NCI-H2107 treated with DMSO at 0.1 percent for 48 hours (cell line): ENCODE data around the gene KDM4F.
"Not testable (repeated sequence)": the region's sequence is repeated elsewhere in the genome, so short reads cannot be mapped to it uniquely, and the experiment has no call there.

ENCODE experiments used
- DNase-seq: peaks from one replicate; lab custom pipeline; 2025; ENCODE audit not compliant: unreplicated experiment; lab: John Stamatoyannopoulos, UW

KDM4F gene

GRCh38 chr11:95049122-95049521, at the start of gene KDM4F:
Gene KDM4F (plus strand): TSS chr11:95049422.
- DNase-seq = not testable (repeated sequence)

DNA sequence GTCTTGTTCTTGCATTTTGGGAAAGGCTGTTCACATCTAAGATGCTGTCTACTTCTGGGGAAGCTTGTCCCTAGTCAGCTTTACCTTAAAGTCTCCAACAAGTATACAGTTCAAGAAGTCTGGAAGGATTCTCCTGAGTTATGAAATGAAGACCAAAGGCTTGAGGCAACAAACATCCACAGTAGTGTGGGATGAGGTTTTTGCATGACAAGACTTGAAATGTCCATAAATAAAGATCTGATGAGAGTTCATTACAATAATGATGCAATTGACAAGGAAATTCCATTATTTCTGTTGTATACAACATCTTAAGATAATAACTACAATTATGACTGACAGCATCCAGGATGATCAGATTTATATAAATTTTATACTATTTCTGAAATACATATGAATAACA, 45.5 kb upstream of the KDM4F start:
- DNase-seq = no peak

- DNase-seq = no peak
Measured at GRCh38 chr11:95005642-95006041, 43.6 kb upstream of the KDM4F start.

- no peak for DNase-seq
Measured at GRCh38 chr11:95011376-95011775, 37.8 kb upstream of the KDM4F start.

GRCh38 chr11:95014184-95014821, 34.9 kb upstream of the KDM4F start:
- no peak for DNase-seq

DNA sequence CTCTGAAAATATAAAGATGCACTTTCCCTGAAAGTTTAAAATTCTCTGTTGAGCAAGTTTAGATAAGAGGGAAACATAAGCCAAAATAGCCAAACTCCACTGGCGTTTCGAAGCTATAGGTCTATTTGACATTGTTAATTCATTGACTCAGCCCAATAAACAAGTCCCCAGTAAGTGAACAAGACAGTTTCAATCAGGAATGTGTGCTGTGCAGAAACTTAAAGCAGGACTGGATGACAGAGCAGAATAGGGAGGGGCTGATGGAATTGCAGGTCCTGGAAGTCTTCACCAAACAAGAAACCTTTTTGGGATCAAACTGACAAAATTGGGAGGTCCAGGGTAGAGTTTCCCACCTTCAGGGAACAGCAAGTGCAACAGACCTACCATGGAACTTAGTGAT, 33.1 kb upstream of the KDM4F start:
- DNase-seq = no peak

DNA sequence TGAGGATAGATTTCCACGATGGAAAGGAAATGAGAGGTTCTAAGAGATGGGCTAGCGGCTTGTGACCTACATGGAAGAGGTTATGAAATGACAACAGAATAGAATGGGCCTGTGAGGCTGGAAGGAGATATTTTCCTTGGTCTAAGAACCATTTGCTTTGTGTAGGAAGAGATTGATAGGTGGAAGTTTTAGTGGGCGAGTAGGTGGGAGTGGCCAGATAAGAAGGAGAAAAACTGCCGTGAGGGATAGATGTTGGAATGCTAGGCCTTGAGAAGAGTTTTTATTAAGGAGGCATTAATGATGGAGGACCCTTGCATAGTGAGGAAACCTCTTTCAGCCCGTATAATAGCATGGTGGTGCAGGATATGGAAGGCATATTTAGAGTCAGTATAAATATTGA, 27.8 kb upstream of the KDM4F start:
- not testable (repeated sequence) for DNase-seq

- DNase-seq = no peak
Measured at GRCh38 chr11:95024958-95025357, 24.3 kb upstream of the KDM4F start, which contains the start of gene KDM4E. Gene KDM4E (plus strand): TSS chr11:95025258. CDS start chr11:95025558, 300 bp downstream.

DNA sequence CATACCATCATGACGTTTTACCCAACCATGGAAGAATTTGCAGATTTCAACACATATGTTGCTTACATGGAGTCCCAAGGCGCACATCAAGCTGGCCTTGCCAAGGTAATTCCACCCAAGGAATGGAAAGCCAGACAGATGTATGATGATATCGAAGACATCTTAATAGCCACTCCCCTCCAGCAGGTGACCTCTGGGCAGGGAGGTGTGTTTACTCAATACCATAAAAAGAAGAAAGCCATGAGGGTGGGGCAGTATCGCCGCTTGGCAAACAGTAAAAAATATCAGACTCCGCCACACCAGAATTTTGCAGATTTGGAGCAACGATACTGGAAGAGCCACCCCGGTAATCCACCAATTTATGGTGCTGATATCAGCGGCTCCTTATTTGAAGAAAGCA, 23.6 kb upstream of the KDM4F start:
- DNase-seq = not testable (repeated sequence)

GRCh38 chr11:95028357-95028756, 20.9 kb upstream of the KDM4F start:
- no peak for DNase-seq

GRCh38 chr11:95033051-95033450, 16.2 kb upstream of the KDM4F start:
- no peak for DNase-seq

GRCh38 chr11:95035316-95035715, 13.9 kb upstream of the KDM4F start:
- DNase-seq = no peak

DNA sequence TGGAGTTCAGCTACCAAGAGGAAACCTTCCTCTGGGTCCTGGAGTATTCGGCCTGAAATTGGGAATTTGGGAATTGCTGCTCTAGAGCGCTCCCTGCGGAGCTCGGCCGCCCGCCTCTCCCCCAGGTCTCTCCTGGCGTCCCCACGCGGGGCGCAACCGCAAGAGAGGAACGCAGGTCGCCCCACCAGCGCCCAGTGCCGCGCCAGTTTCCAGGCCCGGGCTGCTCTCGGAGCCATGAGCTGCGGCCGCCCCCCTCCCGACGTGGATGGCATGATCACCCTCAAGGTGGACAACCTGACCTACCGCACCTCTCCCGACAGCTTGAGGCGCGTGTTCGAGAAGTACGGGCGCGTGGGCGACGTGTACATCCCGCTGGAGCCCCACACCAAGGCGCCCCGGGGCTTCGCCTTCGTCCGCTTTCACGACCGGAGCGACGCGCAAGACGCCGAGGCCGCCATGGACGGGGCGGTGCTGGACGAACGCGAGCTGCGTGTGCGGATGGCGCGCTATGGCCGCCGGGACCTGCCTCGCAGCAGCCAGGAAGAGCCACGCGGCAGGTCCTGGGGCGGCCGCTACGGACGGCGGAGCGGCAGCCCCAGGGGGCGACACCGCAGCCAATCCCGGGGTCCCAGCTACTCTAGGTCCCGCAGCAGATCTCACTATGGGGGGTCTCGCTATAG, 11.7 kb upstream of the KDM4F start:
- not testable (repeated sequence) for DNase-seq

GRCh38 chr11:95042239-95042638, 7.0 kb upstream of the KDM4F start:
- DNase-seq = no peak

DNA sequence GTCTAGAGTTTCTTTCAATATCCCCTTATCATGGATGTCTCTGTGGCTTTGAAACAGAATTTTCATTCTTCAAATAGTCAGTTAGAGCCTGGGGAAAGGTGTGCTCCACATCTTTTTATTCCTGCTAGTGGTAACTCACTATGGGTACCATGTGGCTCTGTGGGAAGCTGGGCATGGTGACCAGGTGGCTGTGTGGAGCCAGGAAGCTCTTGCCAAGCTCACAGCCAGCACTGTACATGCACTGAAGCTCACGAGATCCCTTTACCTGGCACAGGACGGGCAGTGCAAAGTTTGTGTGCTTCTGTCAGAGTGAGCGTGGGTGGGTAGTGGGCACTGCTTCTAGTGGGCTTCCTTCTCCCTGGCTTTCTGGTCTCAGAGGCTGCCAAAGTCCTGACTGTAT, 6.3 kb upstream of the KDM4F start:
- DNase-seq = no peak

DNA sequence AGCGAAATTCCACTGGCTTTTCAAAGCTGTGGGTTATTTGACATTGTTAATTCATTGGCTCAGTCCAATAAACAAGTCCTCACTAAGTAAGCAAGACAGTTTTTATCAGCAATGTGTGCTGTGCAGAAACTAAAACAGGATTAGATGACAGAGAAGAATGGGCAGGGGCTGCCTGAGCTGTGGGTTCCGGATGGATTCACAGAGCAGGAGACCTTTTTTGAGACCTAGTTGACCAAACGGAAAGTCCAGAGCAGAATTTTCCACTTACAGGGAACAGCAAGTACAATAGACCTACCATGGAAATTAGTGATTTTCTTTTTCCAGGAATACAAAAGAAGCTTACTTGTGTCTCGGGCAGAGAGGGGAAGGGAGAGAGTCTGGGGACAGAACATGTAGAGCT, 5.2 kb upstream of the KDM4F start:
- DNase-seq = no peak

GRCh38 chr11:95045812-95046211, 3.4 kb upstream of the KDM4F start:
- no peak for DNase-seq

DNA sequence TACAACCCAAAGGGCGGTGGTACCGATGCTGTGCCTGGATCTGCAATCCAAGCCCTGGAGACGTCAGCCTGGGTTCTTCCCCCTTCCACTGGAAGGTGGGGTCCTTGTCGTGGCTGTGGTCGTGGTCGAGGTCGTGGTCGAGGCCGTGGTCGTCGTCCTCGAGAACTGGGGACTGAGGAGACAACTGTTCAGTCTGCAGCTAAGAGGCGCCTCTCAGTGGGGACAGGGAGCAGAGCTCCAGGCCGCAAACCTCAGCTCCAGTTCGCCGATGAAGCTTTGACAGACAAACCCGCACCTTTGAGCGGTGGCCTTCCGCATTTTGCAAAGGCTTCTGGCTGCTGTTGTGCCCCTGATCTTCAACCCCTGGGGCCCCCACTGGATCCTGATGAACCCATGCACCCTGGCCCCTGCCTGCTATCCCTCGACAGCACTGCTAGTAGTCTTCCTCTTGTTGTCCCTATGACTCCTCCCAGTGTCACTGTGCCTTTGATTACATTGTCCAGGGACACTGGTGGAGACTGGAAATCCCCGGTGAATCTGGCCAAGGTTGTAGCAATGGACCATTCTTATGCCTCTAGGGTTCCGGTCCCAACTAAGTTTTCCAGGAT, 1.5 kb downstream of the KDM4F start:
- no peak for DNase-seq

DNA sequence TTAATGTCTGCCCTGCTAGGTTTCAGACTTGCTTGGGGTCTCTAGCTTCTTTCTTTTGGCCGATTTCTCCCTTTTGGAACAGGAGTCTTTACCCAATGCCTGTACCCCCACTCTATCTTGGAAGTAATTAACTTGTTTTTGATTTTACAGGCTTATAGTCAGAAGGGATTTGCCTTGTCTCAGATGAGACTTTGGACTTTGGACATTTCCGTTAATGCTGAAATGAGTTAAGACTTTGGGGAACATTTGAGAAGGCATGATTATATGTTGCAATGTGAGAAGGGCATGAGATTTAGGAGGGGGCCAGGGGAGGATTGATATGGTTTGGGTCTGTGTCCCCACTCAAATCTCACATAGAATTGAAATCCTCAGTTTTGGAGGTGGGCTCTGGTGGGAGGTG, 5.1 kb downstream of the KDM4F start:
- no peak for DNase-seq

DNA sequence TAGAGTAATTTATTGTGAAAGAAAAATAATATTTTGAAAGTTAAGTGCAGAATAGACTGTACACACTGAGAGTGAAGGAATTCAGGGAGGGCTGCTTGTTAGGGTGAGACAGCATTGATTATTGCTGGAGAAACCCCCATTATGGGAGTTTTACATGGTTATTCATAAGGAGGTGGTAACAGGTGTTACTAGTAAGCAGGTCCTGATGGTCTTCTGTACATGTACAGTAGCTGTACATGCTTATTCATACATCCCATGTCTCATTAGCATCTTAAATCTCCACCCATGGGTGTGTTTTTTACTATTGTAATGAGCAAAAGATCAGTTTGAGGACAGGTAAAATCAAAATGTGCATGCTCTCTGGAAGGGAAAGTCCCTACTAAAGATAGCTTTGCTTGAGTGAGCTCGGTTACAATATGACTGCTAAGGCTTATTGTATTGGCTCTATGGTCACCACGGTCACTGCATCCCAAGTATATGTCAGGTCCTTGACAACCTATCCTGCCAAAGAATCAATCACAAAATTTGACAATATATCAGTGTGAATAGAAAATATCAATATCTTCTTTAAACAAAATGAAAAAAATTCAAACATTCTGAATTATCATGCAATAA, 6.2 kb downstream of the KDM4F start:
- DNase-seq = no peak

DNA sequence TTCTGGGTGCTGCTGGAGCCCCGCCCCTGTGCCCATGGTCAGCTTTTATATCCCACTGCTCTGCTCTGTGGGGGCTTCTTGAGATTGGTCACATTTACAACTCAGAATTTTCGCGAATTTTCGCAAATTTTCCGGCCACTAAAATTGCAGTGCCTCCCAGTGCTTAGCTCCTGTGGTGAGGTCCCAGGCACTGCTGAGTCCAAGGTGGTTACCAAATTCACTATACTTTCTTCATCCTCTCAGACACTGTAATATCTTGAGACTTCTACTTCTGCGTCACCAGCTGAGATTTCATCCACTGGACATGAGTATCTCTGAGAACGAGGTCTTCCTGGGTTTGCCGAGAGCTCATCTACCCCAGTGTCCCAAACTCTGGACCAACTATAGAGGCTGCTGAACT, 8.7 kb downstream of the KDM4F start:
- DNase-seq = no peak

GRCh38 chr11:95058621-95059020, 9.4 kb downstream of the KDM4F start:
- DNase-seq = no peak
